Activated T-helper 1 cell treated with anti-CD3 and anti-CD28 coated beads, Interleukin-12 subunit alpha, Interleukin-12 subunit beta, Interleukin-2, Interleukin-4 antibody, amounts not matched to agents 30 ng/mL and 10 ng/mL and 1 ng/mL, durations not matched to agents 14 hours and 24 hours and 36 hours (primary cell): ENCODE results near the gene ALG1. TPM values are rescaled to one million over a fixed set of nuclear protein-coding genes. Genes with fewer than 3 reads are reported as not detected.
"Not testable (repeated sequence)": the region's sequence is repeated elsewhere in the genome, so short reads cannot be mapped to it uniquely, and the experiment has no call there.

Experiments used
- DNase-seq: peaks from one replicate; pipeline ENCODE4 v3.0.0; 2021; ENCODE audit warnings: low spot score
- H3K27ac Mint-ChIP-seq: one replicate; pipeline ENCODE4 v1.8.0; 2021; ENCODE audit warnings: mild to moderate bottlenecking, mixed read lengths
- H3K27me3 Mint-ChIP-seq: one replicate; pipeline ENCODE4 v1.8.0; 2022; ENCODE audit warnings: mild to moderate bottlenecking, moderate library complexity, mixed read lengths; ENCODE audit not compliant: insufficient read depth
- H3K36me3 Mint-ChIP-seq: one replicate; pipeline ENCODE4 v1.8.0; 2021; ENCODE audit warnings: low read depth, mixed read lengths
- H3K4me1 Mint-ChIP-seq: one replicate; pipeline ENCODE4 v1.8.0; 2021; ENCODE audit warnings: low read depth, mixed read lengths
- H3K4me3 Mint-ChIP-seq: one replicate; pipeline ENCODE4 v1.8.0; 2021; ENCODE audit warnings: mild to moderate bottlenecking, moderate library complexity, mixed read lengths
- H3K9me3 Mint-ChIP-seq: one replicate; pipeline ENCODE4 v1.8.0; 2021; ENCODE audit warnings: mixed read lengths
- intact Hi-C: fragments of 100-400 bp; cut with micrococcal nuclease; formaldehyde crosslinking; loops from one replicate; pipeline ENCODE4 v1.15.1; 2024
- total RNA-seq: library from RNA; stranded (reverse); gene quantifications from 2 replicates; pipeline ENCODE4 v1.2.3, GENCODE V29; 2022

Gene ALG1
- total RNA-seq, 1 donor from 2014 or later: 41.4 TPM

- intact Hi-C loops, H3K36me3 Mint-ChIP-seq, H3K4me1 Mint-ChIP-seq, DNase-seq, H3K4me3 Mint-ChIP-seq, H3K9me3 Mint-ChIP-seq, H3K27ac Mint-ChIP-seq: not testable (repeated sequence)
- peaks cover 22% of the 10 kb centered on the region for H3K27me3 Mint-ChIP-seq
Observed at GRCh38 chr16:5134739-5135452, 63.3 kb downstream of the ALG1 start.

Other genes starting within 250 kb of the ALG1 start
- 119 and 120 TPM in 2 replicates for gene GLYR1, start 224.6 kb upstream of the ALG1 start, total RNA-seq
- gene UBN1, start 224.4 kb upstream of the ALG1 start, total RNA-seq: 39.6 and 42.6 TPM in 2 replicates
- not detected in 2 replicates for gene PPL, start 134.7 kb upstream of the ALG1 start, total RNA-seq
- not detected in 2 replicates for gene SEC14L5, start 113.5 kb upstream of the ALG1 start, total RNA-seq
- gene NAGPA, start 37.9 kb upstream of the ALG1 start, total RNA-seq: 11.6 and 12.5 TPM in 2 replicates
- gene C16orf89, start 5.9 kb upstream of the ALG1 start, total RNA-seq: not detected in 2 replicates
- gene EEF2KMT, start 26.0 kb downstream of the ALG1 start, total RNA-seq: 27.5 and 27.7 TPM in 2 replicates